Measurements from ENCODE around the gene MRGPRX1. TPM values are rescaled to one million over a fixed set of nuclear protein-coding genes. Genes with fewer than 3 reads are reported as not detected.

MRGPRX1 gene
- total RNA-seq, 6 donors from 2014 or later: not detected

GRCh38 chr11:18972336-18972735, 33.1 kb upstream of the MRGPRX1 start:
- Histone ChIP-seq H3K4me3 (no peak overlapping the region), H3K4me1 (no peaks in the 10 kb centered on the region), H3K27me3 (no peaks in the 10 kb centered on the region), H3K9me3 (no peaks in the 10 kb centered on the region), H3K27ac (no peak overlapping the region), H3K36me3 (no peaks in the 10 kb centered on the region)
- ATAC-seq (ENCODE audit: low FRiP score in 2 of 2) (no peak), DNase-seq (peak in 1 of 2 donors; percentile 25)
- 73 to 76% methylated on average over 16 of the region's 16 CpGs for WGBS, 2 donors
- TF ChIP-seq CTCF (IDR thresholded peaks at IDR 0.05) (no peak), POLR2AphosphoS5 (IDR thresholded peaks at IDR 0.05) (no peak), EP300 (IDR thresholded peaks at IDR 0.05) (no peak), POLR2A (IDR thresholded peaks at IDR 0.05) (no peak)

GRCh38 chr11:18969720-18970119, 30.5 kb upstream of the MRGPRX1 start:
- ATAC-seq (ENCODE audit: low FRiP score in 2 of 2): no peak
- Histone ChIP-seq H3K27ac (no peak overlapping the region), H3K36me3 (no peaks in the 10 kb centered on the region), H3K4me1 (no peaks in the 10 kb centered on the region), H3K27me3 (no peaks in the 10 kb centered on the region), H3K9me3 (no peaks in the 10 kb centered on the region), H3K4me3 (no peak overlapping the region)
- 19 to 33% methylated on average over 3 of the region's 3 CpGs for WGBS, 2 donors
- DNase-seq: no peak
- no peak for TF ChIP-seq EP300 (IDR thresholded peaks at IDR 0.05)
- TF ChIP-seq POLR2AphosphoS5 (IDR thresholded peaks at IDR 0.05): no peak
- no peak for TF ChIP-seq POLR2A (IDR thresholded peaks at IDR 0.05)
- no peak for TF ChIP-seq CTCF (IDR thresholded peaks at IDR 0.05)

- no peak for TF ChIP-seq EP300 (IDR thresholded peaks at IDR 0.05)
- no peak for TF ChIP-seq POLR2AphosphoS5 (IDR thresholded peaks at IDR 0.05)
- Histone ChIP-seq H3K9me3 (no peaks in the 10 kb centered on the region), H3K27ac (no peak overlapping the region), H3K4me1 (no peaks in the 10 kb centered on the region), H3K36me3 (no peaks in the 10 kb centered on the region), H3K27me3 (no peaks in the 10 kb centered on the region), H3K4me3 (no peak overlapping the region)
- WGBS, 2 donors: 46 to 50% methylated on average over 1 of the region's 1 CpG
- DNase-seq (no peak), ATAC-seq (ENCODE audit: low FRiP score in 2 of 2) (peak in 1 of 2 donors; percentile 62)
These were observed 19.2 kb upstream of the MRGPRX1 start for GRCh38 chr11:18958221-18958910.

- Histone ChIP-seq H3K27ac (no peak overlapping the region), H3K36me3 (no peaks in the 10 kb centered on the region), H3K9me3 (no peaks in the 10 kb centered on the region), H3K27me3 (no peaks in the 10 kb centered on the region), H3K4me1 (no peaks in the 10 kb centered on the region), H3K4me3 (no peak overlapping the region)
- ATAC-seq (ENCODE audit: low FRiP score in 2 of 2) (no peak), DNase-seq (no peak)
- WGBS, 2 donors: 88 to 89% methylated on average over 16 of the region's 16 CpGs
- TF ChIP-seq EP300 (IDR thresholded peaks at IDR 0.05) (no peak), POLR2AphosphoS5 (IDR thresholded peaks at IDR 0.05) (no peak), POLR2A (IDR thresholded peaks at IDR 0.05) (no peak), CTCF (IDR thresholded peaks at IDR 0.05) (no peak)
These were observed 17.4 kb upstream of the MRGPRX1 start for GRCh38 chr11:18956630-18957029.

GRCh38 chr11:18936002-18936673, 3.1 kb downstream of the MRGPRX1 start:
- 80 to 84% methylated on average over 5 of the region's 5 CpGs for WGBS, 2 donors

More at GRCh38 chr11:18936002-18936673, 3.1 kb downstream of the MRGPRX1 start:
- no peak overlapping the region for H3K4me3 ChIP-seq
- H3K9me3 ChIP-seq: no peaks in the 10 kb centered on the region
- ATAC-seq (ENCODE audit: low FRiP score in 2 of 2) (no peak), DNase-seq (no peak)
- no peaks in the 10 kb centered on the region for H3K4me1 ChIP-seq
- H3K27ac ChIP-seq: no peak overlapping the region
- no peaks in the 10 kb centered on the region for H3K36me3 ChIP-seq
- no peak for TF ChIP-seq POLR2A (IDR thresholded peaks at IDR 0.05)
- no peak for TF ChIP-seq EP300 (IDR thresholded peaks at IDR 0.05)
- no peak for TF ChIP-seq POLR2AphosphoS5 (IDR thresholded peaks at IDR 0.05)
- TF ChIP-seq CTCF (IDR thresholded peaks at IDR 0.05): no peak
- no peaks in the 10 kb centered on the region for H3K27me3 ChIP-seq

Data from upper lobe of left lung (tissue), 6 donors.